ENCODE data around the gene DIPK1B.
A peak's percentile ranks its signal among the peaks of the same experiment; 100 is the strongest.

Gene DIPK1B

DNA sequence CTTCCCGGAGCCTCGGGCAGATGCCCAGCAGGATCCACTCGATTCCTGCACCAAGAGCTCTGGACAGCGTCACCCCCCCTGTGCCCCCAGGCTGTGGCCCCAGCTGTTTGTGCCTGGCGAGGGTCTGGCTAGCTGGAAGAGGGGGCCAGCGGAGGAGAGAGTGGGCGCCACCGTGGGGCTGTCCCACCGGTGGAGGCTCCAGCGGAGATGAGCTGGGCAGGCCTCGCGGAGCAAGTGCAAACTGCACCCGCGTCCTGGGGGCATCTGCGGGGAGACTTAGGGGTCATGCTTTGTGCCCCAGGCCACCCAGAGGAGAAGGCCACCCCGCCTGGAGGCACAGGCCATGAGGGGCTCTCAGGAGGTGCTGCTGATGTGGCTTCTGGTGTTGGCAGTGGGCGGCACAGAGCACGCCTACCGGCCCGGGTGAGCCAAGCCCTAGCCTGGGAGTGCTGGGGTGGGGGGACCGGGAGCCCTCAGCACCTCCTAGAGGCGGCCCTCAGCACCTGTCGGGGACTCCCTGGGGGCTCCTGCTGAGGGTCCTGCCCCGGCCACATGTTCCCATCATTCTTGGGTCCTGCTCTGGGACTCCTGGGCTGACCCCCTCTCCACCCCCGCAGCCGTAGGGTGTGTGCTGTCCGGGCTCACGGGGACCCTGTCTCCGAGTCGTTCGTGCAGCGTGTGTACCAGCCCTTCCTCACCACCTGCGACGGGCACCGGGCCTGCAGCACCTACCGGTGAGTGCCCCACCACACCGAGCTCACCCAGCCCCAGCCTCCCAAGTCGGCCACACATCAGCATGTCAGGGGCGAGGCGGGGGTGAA lies 44.2 kb upstream of the DIPK1B start:
- DNase-seq (ENCODE audit: insufficient read length, low spot score), result no peak
- FAIRE-seq, result no peak
- TF ChIP-seq POLR2AphosphoS5 (IDR thresholded peaks at IDR 0.05; ENCODE audit: low read depth, low read length), result no peak
- TF ChIP-seq POU2F2 (IDR thresholded peaks at IDR 0.05; ENCODE audit: low read depth, low read length), result no peak
- TF ChIP-seq SPI1 (IDR thresholded peaks at IDR 0.05; ENCODE audit: low read depth, low read length), result no peak
- no peak for TF ChIP-seq TAF1 (IDR thresholded peaks at IDR 0.05; ENCODE audit: low read depth, low read length)
- no peak for TF ChIP-seq PAX5 (IDR thresholded peaks at IDR 0.05; ENCODE audit: insufficient read depth, low read length, severe bottlenecking)
- TF ChIP-seq POLR2A (IDR thresholded peaks at IDR 0.05; ENCODE audit: low read depth, low read length), result no peak

DNA sequence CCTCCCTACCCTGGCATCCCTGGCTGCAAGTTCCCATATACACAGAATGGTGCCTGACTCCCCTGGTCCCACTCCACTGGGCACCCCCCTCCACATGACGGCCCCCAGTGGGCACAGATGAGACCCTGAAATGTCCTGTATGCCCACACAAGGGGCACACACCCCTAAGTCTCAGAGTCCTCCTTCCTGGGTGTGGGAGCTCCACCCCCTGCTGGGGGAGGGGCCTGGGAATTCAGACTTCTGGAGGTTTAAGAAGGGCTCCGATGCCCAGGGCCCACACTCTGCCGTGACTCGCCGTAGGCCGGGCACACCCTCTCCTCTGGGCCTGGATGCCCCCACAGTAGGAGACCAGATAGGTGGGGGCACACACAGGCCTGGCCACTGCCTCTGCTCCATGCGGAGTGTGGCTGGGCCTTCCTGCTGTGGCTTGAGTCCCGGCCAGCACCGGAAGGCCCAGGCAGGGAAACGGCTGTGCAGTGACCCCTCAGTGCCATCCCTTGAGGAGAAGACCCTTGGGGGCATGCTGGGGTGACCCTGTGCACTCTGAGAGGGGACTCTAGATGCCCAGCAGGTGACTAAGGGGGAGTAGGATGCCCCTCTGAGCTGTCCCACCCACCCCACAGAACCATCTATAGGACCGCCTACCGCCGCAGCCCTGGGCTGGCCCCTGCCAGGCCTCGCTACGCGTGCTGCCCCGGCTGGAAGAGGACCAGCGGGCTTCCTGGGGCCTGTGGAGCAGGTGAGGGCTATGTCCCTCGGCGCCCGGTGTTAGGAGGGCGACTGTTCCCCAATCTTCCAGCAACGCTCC lies 43.2 kb upstream of the DIPK1B start:
- FAIRE-seq (no peak), DNase-seq (ENCODE audit: insufficient read length, low spot score) (no peak)
- TF ChIP-seq TAF1 (IDR thresholded peaks at IDR 0.05; ENCODE audit: low read depth, low read length), result no peak
- no peak for TF ChIP-seq POU2F2 (IDR thresholded peaks at IDR 0.05; ENCODE audit: low read depth, low read length)
- TF ChIP-seq POLR2A (IDR thresholded peaks at IDR 0.05; ENCODE audit: low read depth, low read length), result no peak
- no peak for TF ChIP-seq POLR2AphosphoS5 (IDR thresholded peaks at IDR 0.05; ENCODE audit: low read depth, low read length)
- no peak for TF ChIP-seq SPI1 (IDR thresholded peaks at IDR 0.05; ENCODE audit: low read depth, low read length)
- TF ChIP-seq PAX5 (IDR thresholded peaks at IDR 0.05; ENCODE audit: insufficient read depth, low read length, severe bottlenecking), result no peak

DNA sequence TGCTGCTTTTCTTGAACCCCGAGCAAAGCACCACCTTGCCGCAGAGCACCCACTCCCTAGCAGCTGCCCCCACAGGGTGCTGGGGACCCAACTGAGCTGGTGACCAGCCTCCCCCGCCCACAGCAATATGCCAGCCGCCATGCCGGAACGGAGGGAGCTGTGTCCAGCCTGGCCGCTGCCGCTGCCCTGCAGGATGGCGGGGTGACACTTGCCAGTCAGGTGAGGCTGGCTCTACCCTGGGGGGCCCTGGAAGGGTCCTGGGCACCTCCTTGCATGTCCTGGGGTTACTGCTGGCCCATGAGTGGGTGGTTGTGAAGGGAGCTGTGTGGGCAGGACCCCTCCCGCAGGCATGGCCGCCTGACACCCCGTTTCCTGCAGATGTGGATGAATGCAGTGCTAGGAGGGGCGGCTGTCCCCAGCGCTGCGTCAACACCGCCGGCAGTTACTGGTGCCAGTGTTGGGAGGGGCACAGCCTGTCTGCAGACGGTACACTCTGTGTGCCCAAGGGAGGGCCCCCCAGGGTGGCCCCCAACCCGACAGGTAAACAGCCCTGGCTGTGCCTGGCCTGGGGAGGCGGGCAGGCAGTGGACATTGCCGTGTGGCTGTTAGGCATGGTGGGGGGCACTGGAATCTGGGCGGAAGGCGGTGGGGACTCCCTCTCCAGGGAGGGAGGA lies 42.4 kb upstream of the DIPK1B start:
- no peak for FAIRE-seq
- no peak for DNase-seq (ENCODE audit: insufficient read length, low spot score)

GRCh38 chr9:136670576-136671253 lies 41.7 kb upstream of the DIPK1B start:
- no peak for FAIRE-seq
- DNase-seq (ENCODE audit: insufficient read length, low spot score), result no peak
- TF ChIP-seq TAF1 (IDR thresholded peaks at IDR 0.05; ENCODE audit: low read depth, low read length) (no peak), PAX5 (IDR thresholded peaks at IDR 0.05; ENCODE audit: insufficient read depth, low read length, severe bottlenecking) (no peak), SPI1 (IDR thresholded peaks at IDR 0.05; ENCODE audit: low read depth, low read length) (no peak), POLR2AphosphoS5 (IDR thresholded peaks at IDR 0.05; ENCODE audit: low read depth, low read length) (no peak), POU2F2 (IDR thresholded peaks at IDR 0.05; ENCODE audit: low read depth, low read length) (no peak), POLR2A (IDR thresholded peaks at IDR 0.05; ENCODE audit: low read depth, low read length) (no peak)

More for the DNA sequence above, 42.4 kb upstream of the DIPK1B start:
- no peak for TF ChIP-seq POLR2AphosphoS5 (IDR thresholded peaks at IDR 0.05; ENCODE audit: low read depth, low read length)
- TF ChIP-seq TAF1 (IDR thresholded peaks at IDR 0.05; ENCODE audit: low read depth, low read length), result no peak
- no peak for TF ChIP-seq SPI1 (IDR thresholded peaks at IDR 0.05; ENCODE audit: low read depth, low read length)
- TF ChIP-seq POU2F2 (IDR thresholded peaks at IDR 0.05; ENCODE audit: low read depth, low read length), result no peak
- no peak for TF ChIP-seq PAX5 (IDR thresholded peaks at IDR 0.05; ENCODE audit: insufficient read depth, low read length, severe bottlenecking)
- no peak for TF ChIP-seq POLR2A (IDR thresholded peaks at IDR 0.05; ENCODE audit: low read depth, low read length)

DNA sequence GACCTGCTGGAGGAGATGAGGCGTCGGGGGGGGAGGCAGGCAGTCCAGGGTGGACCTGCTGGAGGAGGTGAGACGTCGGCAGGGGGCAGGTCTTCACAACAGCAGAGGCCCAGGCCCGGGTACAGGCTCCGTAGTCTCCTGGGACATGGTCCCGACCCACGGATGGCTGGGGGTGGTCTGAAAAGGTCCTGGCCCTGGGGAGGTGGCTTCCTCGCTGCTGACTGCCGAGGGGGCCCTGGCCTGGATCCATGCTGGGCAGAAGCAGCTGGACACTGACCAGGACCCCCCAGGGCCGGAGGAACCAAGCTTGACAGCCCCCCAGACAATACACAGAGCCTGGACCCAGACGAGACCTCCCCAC lies 41.1 kb upstream of the DIPK1B start:
- DNase-seq (ENCODE audit: insufficient read length, low spot score), result no peak
- TF ChIP-seq PAX5 (IDR thresholded peaks at IDR 0.05; ENCODE audit: insufficient read depth, low read length, severe bottlenecking) (no peak), SPI1 (IDR thresholded peaks at IDR 0.05; ENCODE audit: low read depth, low read length) (no peak), TAF1 (IDR thresholded peaks at IDR 0.05; ENCODE audit: low read depth, low read length) (no peak)
- no peak for FAIRE-seq

GRCh38 chr9:136671646-136672430 lies 40.5 kb upstream of the DIPK1B start:
- DNase-seq (ENCODE audit: insufficient read length, low spot score), result peak; percentile 93
- no peak for FAIRE-seq

DNA sequence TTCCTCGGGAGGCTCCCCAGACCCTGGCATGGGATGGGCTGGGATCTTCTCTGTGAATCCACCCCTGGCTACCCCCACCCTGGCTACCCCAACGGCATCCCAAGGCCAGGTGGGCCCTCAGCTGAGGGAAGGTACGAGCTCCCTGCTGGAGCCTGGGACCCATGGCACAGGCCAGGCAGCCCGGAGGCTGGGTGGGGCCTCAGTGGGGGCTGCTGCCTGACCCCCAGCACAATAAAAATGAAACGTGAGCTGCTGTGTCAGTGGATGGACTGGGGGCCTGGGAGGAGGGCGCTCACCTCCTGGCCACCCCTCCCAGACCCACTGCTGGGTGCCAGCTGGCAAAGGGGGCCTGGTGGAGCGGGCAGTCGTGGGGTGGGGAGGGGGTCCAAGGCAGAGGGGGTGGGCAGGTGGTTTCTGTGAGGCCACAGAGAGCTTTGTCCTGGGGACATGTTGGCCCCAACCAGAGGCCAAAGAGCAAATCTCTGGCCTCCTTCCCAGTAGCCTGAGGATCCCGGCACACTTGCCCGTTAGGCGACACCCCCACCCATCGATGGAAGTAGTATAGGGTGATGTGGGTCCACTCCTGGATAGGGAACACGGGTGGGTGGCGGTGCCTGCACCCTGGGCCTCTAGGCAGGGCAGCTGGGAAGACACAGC lies 39.8 kb upstream of the DIPK1B start:
- DNase-seq (ENCODE audit: insufficient read length, low spot score), result no peak
- TF ChIP-seq POLR2A (IDR thresholded peaks at IDR 0.05; ENCODE audit: low read depth, low read length) (no peak), POLR2AphosphoS5 (IDR thresholded peaks at IDR 0.05; ENCODE audit: low read depth, low read length) (no peak), POU2F2 (IDR thresholded peaks at IDR 0.05; ENCODE audit: low read depth, low read length) (no peak), PAX5 (IDR thresholded peaks at IDR 0.05; ENCODE audit: insufficient read depth, low read length, severe bottlenecking) (no peak), SPI1 (IDR thresholded peaks at IDR 0.05; ENCODE audit: low read depth, low read length) (no peak), TAF1 (IDR thresholded peaks at IDR 0.05; ENCODE audit: low read depth, low read length) (no peak)
- FAIRE-seq, result no peak

More at GRCh38 chr9:136671646-136672430, 40.5 kb upstream of the DIPK1B start:
- TF ChIP-seq POU2F2 (IDR thresholded peaks at IDR 0.05; ENCODE audit: low read depth, low read length) (no peak), POLR2A (IDR thresholded peaks at IDR 0.05; ENCODE audit: low read depth, low read length) (no peak), PAX5 (IDR thresholded peaks at IDR 0.05; ENCODE audit: insufficient read depth, low read length, severe bottlenecking) (no peak), POLR2AphosphoS5 (IDR thresholded peaks at IDR 0.05; ENCODE audit: low read depth, low read length) (no peak), SPI1 (IDR thresholded peaks at IDR 0.05; ENCODE audit: low read depth, low read length) (no peak), TAF1 (IDR thresholded peaks at IDR 0.05; ENCODE audit: low read depth, low read length) (no peak)

Measured in GM12891 (cell line).